OCI-LY3 (cell line): ENCODE measurements around the gene B4GALT1.
A peak's percentile ranks its signal among the peaks of the same experiment; 100 is the strongest.

ENCODE experiments used
- H2AFZ ChIP-seq: fragments of 200-600, 300-600 bp; shearing (Covaris generic); 2 replicates; pipeline ENCODE4 v1.6.0; 2014; ENCODE audit warnings: antibody characterized with exemption, low read depth, low read length
- H3K27ac ChIP-seq: fragments of 200-600, 300-600 bp; sonication (generic); 2 replicates; pipeline ENCODE4 v1.5.1; 2014; ENCODE audit warnings: mild to moderate bottlenecking, low read length, moderate library complexity, mixed read lengths
- H3K27me3 ChIP-seq: fragments of 200-600, 300-600 bp; sonication (generic); 2 replicates; pipeline ENCODE4 v1.6.1; 2014; ENCODE audit warnings: low read depth, low read length, mixed read lengths
- H3K36me3 ChIP-seq: fragments of 200-600, 300-600 bp; sonication (generic); replicated peaks from 2 replicates; pipeline ENCODE3; 2014; ENCODE audit warnings: low read depth, low read length, mixed read lengths
- H3K4me1 ChIP-seq: fragments of 300-600, 200-600 bp; sonication (generic); 2 replicates; pipeline ENCODE4 v1.6.1; 2014; ENCODE audit warnings: low read length, mixed read lengths
- H3K4me2 ChIP-seq: fragments of 200-600, 300-600 bp; sonication (generic); 2 replicates; pipeline ENCODE4 v1.6.1; 2014; ENCODE audit warnings: low read length, mixed read lengths
- H3K4me3 ChIP-seq: fragments of 300-600, 200-600 bp; sonication (generic); 2 replicates; pipeline ENCODE4 v1.5.1; 2014; ENCODE audit warnings: antibody characterized with exemption, mild to moderate bottlenecking, low read length, moderate library complexity
- H3K79me2 ChIP-seq: fragments of 300-600, 200-600 bp; shearing (Covaris generic); 2 replicates; pipeline ENCODE4 v1.6.1; 2014; ENCODE audit warnings: mild to moderate bottlenecking, low read length, mixed read lengths
- H3K9ac ChIP-seq: fragments of 300-600, 200-600 bp; shearing (Covaris generic); 2 replicates; pipeline ENCODE4 v1.6.0; 2014; ENCODE audit warnings: mild to moderate bottlenecking, low read length, moderate library complexity
- H3K9me3 ChIP-seq: fragments of 200-600, 300-600 bp; shearing (Covaris generic); 2 replicates; pipeline ENCODE4 v1.6.1; 2014; ENCODE audit warnings: low read length, mixed read lengths; ENCODE audit not compliant: insufficient read depth
- H4K20me1 ChIP-seq: fragments of 200-600, 300-600 bp; sonication (generic); 2 replicates; pipeline ENCODE4 v1.6.1; 2016; ENCODE audit warnings: low read length, mixed read lengths; ENCODE audit not compliant: insufficient read depth
- EZH2phosphoT487 ChIP-seq: fragments of 200-600 bp; shearing (Covaris generic); IDR thresholded peaks from 2 replicates; pipeline ENCODE4 v1.6.1; 2018; ENCODE audit warnings: antibody characterized with exemption, mixed run types, low read depth
- TF ChIP-seq, protein P1 (sequence below): fragments of 200-600, 300-600 bp; sonication (generic); IDR thresholded peaks from 2 replicates; pipeline ENCODE4 v1.5.1; 2014; ENCODE audit warnings: antibody characterized with exemption, low read length, low read depth

The B4GALT1 gene

DNA sequence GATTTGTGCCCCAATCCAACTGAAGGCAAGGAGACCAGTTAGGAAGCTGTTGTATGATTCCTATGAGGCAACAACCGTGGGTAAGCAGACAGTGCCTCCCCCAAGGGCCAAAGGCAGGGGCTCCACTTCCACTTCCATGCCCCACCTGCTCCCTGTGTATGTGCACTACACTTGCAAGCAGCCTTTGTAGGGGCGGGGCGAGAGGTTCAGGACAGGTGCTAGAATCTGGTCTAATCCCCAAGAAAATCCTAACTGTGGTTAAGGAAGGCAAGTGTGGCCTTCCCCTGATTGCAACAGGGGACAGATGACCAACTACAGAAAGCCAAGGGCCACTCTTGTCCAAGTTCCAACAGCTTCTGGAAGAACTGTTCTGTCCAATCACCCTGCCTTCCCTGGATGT, 41.7 kb downstream of the B4GALT1 start:
- no peak overlapping the region for H2AFZ ChIP-seq
- no peaks in the 10 kb centered on the region for H3K9me3 ChIP-seq
- H3K79me2 ChIP-seq, result peaks cover 93% of the 10 kb centered on the region
- no peaks in the 10 kb centered on the region for H3K27me3 ChIP-seq
- H3K4me3 ChIP-seq, result no peak overlapping the region
- TF ChIP-seq, protein P1, sequence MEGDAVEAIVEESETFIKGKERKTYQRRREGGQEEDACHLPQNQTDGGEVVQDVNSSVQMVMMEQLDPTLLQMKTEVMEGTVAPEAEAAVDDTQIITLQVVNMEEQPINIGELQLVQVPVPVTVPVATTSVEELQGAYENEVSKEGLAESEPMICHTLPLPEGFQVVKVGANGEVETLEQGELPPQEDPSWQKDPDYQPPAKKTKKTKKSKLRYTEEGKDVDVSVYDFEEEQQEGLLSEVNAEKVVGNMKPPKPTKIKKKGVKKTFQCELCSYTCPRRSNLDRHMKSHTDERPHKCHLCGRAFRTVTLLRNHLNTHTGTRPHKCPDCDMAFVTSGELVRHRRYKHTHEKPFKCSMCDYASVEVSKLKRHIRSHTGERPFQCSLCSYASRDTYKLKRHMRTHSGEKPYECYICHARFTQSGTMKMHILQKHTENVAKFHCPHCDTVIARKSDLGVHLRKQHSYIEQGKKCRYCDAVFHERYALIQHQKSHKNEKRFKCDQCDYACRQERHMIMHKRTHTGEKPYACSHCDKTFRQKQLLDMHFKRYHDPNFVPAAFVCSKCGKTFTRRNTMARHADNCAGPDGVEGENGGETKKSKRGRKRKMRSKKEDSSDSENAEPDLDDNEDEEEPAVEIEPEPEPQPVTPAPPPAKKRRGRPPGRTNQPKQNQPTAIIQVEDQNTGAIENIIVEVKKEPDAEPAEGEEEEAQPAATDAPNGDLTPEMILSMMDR, result no peak
- TF ChIP-seq EZH2phosphoT487, result no peak
- no peak overlapping the region for H3K9ac ChIP-seq
- no peak overlapping the region for H3K27ac ChIP-seq
- H3K36me3 ChIP-seq, result peaks cover 66% of the 10 kb centered on the region
- H3K4me2 ChIP-seq, result no peak overlapping the region
- H4K20me1 ChIP-seq, result peaks cover 20% of the 10 kb centered on the region; the same call in 1 of the 2 replicates
- H3K4me1 ChIP-seq, result peaks cover 36% of the 10 kb centered on the region

DNA sequence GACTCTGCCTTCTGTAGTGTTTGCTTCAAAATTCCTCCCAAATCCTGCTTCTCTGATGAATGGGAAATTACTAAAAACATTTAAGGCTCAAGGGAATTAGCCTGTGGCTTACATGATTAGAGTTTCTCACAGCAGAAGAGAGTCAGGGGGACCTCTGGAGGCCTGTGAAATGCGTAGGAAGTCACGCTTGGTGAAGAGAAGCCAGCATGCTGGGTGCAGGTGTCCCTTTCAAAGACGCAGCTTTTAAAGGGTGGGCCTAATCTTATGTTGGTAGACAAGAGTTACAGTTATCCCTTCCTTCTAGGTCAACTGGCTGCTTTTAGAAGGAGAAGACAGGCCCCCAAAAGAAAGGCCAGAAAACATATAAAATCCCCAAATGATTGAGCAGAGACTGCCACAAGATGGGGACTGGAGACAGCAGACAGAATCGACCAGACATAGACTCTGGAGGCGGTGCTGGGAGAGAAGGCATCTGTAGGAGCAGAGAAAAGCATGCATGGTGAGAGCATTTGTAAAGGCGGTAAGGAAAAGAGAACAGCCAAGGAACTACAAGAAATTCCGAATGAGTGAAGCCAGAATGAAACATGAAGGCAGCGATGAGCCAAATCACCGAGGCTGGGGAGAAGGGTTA, 42.3 kb downstream of the B4GALT1 start:
- Histone ChIP-seq H3K4me1 (peaks cover 30% of the 10 kb centered on the region), H3K27ac (0 out of 2 replicates have a peak overlapping the region, but pooled peaks have one; percentile 3), H3K27me3 (no peaks in the 10 kb centered on the region), H3K4me2 (no peak overlapping the region), H3K9ac (no peak overlapping the region), H3K79me2 (peaks cover 92% of the 10 kb centered on the region), H2AFZ (no peak overlapping the region), H4K20me1 (peaks cover 18% of the 10 kb centered on the region; the same call in 1 of the 2 replicates), H3K36me3 (peaks cover 66% of the 10 kb centered on the region), H3K4me3 (no peak overlapping the region), H3K9me3 (no peaks in the 10 kb centered on the region)
- TF ChIP-seq, protein P1, result peak; percentile 31; the same call in 1 of the 2 replicates
- no peak for TF ChIP-seq EZH2phosphoT487

DNA sequence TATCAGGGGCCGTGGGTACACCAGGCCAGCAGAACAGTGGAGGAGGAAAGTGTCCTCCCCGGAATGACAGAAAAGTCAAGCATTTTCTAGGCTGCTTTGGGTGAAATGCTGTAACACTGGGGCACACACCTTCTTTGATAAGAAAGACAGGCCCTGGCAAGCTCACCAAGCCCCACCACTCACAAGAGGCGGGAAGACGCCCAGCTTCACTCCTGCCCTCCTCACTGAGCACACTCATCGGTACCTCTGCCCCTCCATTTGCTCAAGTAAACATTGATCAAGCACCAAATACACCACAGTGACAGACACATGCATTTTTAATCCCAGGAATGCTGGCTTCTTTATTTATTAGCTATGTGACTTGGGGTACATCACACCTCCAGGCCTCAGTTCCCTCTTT, 43.1 kb downstream of the B4GALT1 start:
- Histone ChIP-seq H3K9ac (no peak overlapping the region), H3K4me2 (no peak overlapping the region), H3K9me3 (no peaks in the 10 kb centered on the region), H3K79me2 (peaks cover 92% of the 10 kb centered on the region), H3K4me3 (no peak overlapping the region), H4K20me1 (peaks cover 12% of the 10 kb centered on the region; the same call in 1 of the 2 replicates), H3K4me1 (peaks cover 22% of the 10 kb centered on the region), H3K36me3 (peaks cover 63% of the 10 kb centered on the region), H3K27me3 (no peaks in the 10 kb centered on the region), H2AFZ (no peak overlapping the region), H3K27ac (no peak overlapping the region)
- no peak for TF ChIP-seq EZH2phosphoT487
- TF ChIP-seq, protein P1, result no peak

DNA sequence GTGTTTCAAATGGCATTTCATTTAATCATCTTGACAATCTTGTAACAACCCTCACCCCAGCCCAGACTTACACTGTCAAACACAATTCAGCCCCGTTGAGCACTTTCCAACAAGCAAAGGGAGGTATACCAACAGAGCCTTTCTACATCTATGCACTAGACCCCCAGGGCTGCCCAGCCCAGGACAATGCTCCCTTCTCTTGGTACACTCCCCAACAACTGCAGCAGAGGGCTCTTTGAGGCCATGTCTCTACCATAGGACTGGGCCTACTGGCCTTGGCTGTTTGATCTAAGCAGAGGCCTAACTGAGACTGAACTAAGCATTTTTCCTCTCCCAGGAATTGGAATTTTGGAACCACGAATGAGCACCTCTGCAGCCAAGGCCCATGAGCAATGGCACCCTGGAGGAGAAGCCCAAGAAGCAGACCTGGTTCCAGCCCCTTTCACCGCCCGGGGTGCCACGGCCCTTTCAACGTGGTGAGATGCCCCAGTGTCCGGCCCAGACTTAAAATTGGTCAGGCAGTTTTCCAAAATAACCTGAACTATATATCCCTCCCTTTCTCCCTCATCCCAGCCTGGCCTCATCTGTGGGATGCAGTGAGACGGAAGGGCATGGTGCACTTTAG, 43.6 kb downstream of the B4GALT1 start:
- H3K27ac ChIP-seq, result no peak overlapping the region
- no peak overlapping the region for H3K4me2 ChIP-seq
- H3K27me3 ChIP-seq, result no peaks in the 10 kb centered on the region
- TF ChIP-seq EZH2phosphoT487, result no peak
- TF ChIP-seq, protein P1, result no peak
- peaks cover 87% of the 10 kb centered on the region for H3K79me2 ChIP-seq
- H2AFZ ChIP-seq, result no peak overlapping the region
- H4K20me1 ChIP-seq, result peaks cover 12% of the 10 kb centered on the region; the same call in 1 of the 2 replicates
- no peaks in the 10 kb centered on the region for H3K9me3 ChIP-seq
- H3K9ac ChIP-seq, result no peak overlapping the region
- peaks cover 16% of the 10 kb centered on the region for H3K4me1 ChIP-seq
- no peak overlapping the region for H3K4me3 ChIP-seq
- peaks cover 59% of the 10 kb centered on the region for H3K36me3 ChIP-seq
